Neural cell (in vitro differentiated cells): Measurements from ENCODE around the gene TBC1D16. TPM values are rescaled to one million over a fixed set of nuclear protein-coding genes. Genes with fewer than 3 reads are reported as not detected.

Experiments used
- H2AFZ ChIP-seq: fragments of 200-600, 300-800 bp; sonication (generic), shearing (Covaris generic); 2 replicates; pipeline ENCODE4 v1.6.0; 2014; ENCODE audit warnings: low read depth, mild to moderate bottlenecking, antibody characterized with exemption, low read length, moderate library complexity
- H3F3A ChIP-seq: fragments of 200-600 bp; shearing (Covaris generic); 2 replicates; pipeline ENCODE4 v1.6.1; 2016; ENCODE audit warnings: mild to moderate bottlenecking, moderate library complexity, mixed read lengths, antibody characterized with exemption, low read length; ENCODE audit not compliant: insufficient read depth, poor library complexity, severe bottlenecking
- H3K27ac ChIP-seq: fragments of 200-600, 300-800 bp; sonication (generic), shearing (Covaris generic); 2 replicates; pipeline ENCODE4 v1.5.1; 2014; ENCODE audit warnings: mild to moderate bottlenecking, low read length, moderate library complexity
- H3K27me3 ChIP-seq: fragments of 300-800, 200-600 bp; sonication (generic), shearing (Covaris generic); 2 replicates; pipeline ENCODE4 v1.6.0; 2014; ENCODE audit warnings: mild to moderate bottlenecking, low read depth, low read length, moderate library complexity; ENCODE audit not compliant: insufficient read depth
- H3K36me3 ChIP-seq: fragments of 300-800, 200-600 bp; sonication (generic), shearing (Covaris generic); 2 replicates; pipeline ENCODE4 v1.5.1; 2014; ENCODE audit warnings: mild to moderate bottlenecking, antibody characterized with exemption, low read length, moderate library complexity; ENCODE audit not compliant: insufficient read depth
- H3K4me2 ChIP-seq: fragments of 300-800, 200-600 bp; sonication (generic), shearing (Covaris generic); 2 replicates; pipeline ENCODE4 v1.6.0; 2014; ENCODE audit warnings: mild to moderate bottlenecking, low read length
- H3K4me3 ChIP-seq: fragments of 300-800, 200-600 bp; sonication (generic), shearing (Covaris generic); 2 replicates; pipeline ENCODE4 v1.5.1; 2014; ENCODE audit warnings: mild to moderate bottlenecking, low read length, moderate library complexity
- H3K79me2 ChIP-seq: fragments of 200-600 bp; shearing (Covaris generic); replicated peaks from 2 replicates; pipeline ENCODE4 v1.6.0; 2014; ENCODE audit warnings: mild to moderate bottlenecking, low read length, moderate library complexity; ENCODE audit not compliant: insufficient read depth
- H3K9ac ChIP-seq: fragments of 300-800, 200-600 bp; sonication (generic), shearing (Covaris generic); 2 replicates; pipeline ENCODE4 v1.6.1; 2016; ENCODE audit warnings: mild to moderate bottlenecking, low read length, mixed read lengths
- H3K9me2 ChIP-seq: fragments of 200-600 bp; shearing (Covaris generic); 2 replicates; pipeline ENCODE4 v1.6.1; 2016; ENCODE audit warnings: mild to moderate bottlenecking, low read length, mixed read lengths; ENCODE audit not compliant: insufficient read depth
- H3K9me3 ChIP-seq: fragments of 200-600, 300-800 bp; sonication (generic), shearing (Covaris generic); 2 replicates; pipeline ENCODE4 v1.6.1; 2016; ENCODE audit warnings: mild to moderate bottlenecking, mixed run types, low read length, moderate library complexity, mixed read lengths
- H4K20me1 ChIP-seq: fragments of 200-600 bp; shearing (Covaris generic); 2 replicates; pipeline ENCODE4 v1.6.1; 2016; ENCODE audit warnings: mild to moderate bottlenecking, mixed run types; ENCODE audit not compliant: insufficient read depth
- EZH2 ChIP-seq: fragments of 200-600, 300-800 bp; shearing (Covaris generic), sonication (generic); IDR thresholded peaks from 2 replicates; pipeline ENCODE4 v1.6.1; 2014; ENCODE audit warnings: antibody characterized with exemption, low read length, borderline replicate concordance, mild to moderate bottlenecking; ENCODE audit not compliant: insufficient read depth, poor library complexity, severe bottlenecking
- MXI1 ChIP-seq: fragments of 450-650 bp; conservative IDR thresholded peaks from 2 replicates; pipeline ENCODE4 v1.6.1; 2014; ENCODE audit warnings: antibody characterized with exemption, mild to moderate bottlenecking; ENCODE audit not compliant: poor library complexity, severe bottlenecking
- POLR2AphosphoS5 ChIP-seq: IDR thresholded peaks from 2 replicates; pipeline ENCODE4 v1.6.1; 2012
- RAD21 ChIP-seq: fragments of 450-650 bp; conservative IDR thresholded peaks from 2 replicates; pipeline ENCODE4 v1.6.1; 2014; ENCODE audit warnings: antibody characterized with exemption, mild to moderate bottlenecking, moderate library complexity
- REST ChIP-seq: IDR thresholded peaks from 2 replicates; pipeline ENCODE4 v1.6.1; 2012; ENCODE audit warnings: borderline replicate concordance
- SMC3 ChIP-seq: fragments of 450-650 bp; conservative IDR thresholded peaks from 2 replicates; pipeline ENCODE4 v1.6.1; 2014; ENCODE audit warnings: antibody characterized with exemption, mild to moderate bottlenecking, moderate library complexity; ENCODE audit not compliant: poor library complexity
- polyA plus RNA-seq: library from polyadenylated mRNA; depleted of rRNA; stranded (reverse); fragments of >200 nt; gene quantifications from 2 replicates; pipeline ENCODE4 v1.2.3, GENCODE V29; 2014
- TF ChIP-seq, protein P1 (sequence below): fragments of 450-650 bp; IDR thresholded peaks from 2 replicates; pipeline ENCODE4 v1.5.1; 2014; ENCODE audit warnings: antibody characterized with exemption, mild to moderate bottlenecking, moderate library complexity; ENCODE audit not compliant: poor library complexity, severe bottlenecking

The TBC1D16 gene
- polyA plus RNA-seq, 1 donor from 2014 or later, result 19.8 TPM

GRCh38 chr17:79975498-79976134 lies 60.1 kb downstream of the TBC1D16 start:
- Histone ChIP-seq H3K27ac (no peak overlapping the region), H3K36me3 (no peaks in the 10 kb centered on the region), H3F3A (no peaks in the 10 kb centered on the region), H2AFZ (no peak overlapping the region), H3K79me2 (no peaks in the 10 kb centered on the region), H3K4me2 (no peak overlapping the region), H3K4me3 (no peak overlapping the region), H4K20me1 (no peaks in the 10 kb centered on the region), H3K9ac (no peak overlapping the region), H3K9me3 (no peaks in the 10 kb centered on the region), H3K9me2 (no peaks in the 10 kb centered on the region), H3K27me3 (no peaks in the 10 kb centered on the region)
- TF ChIP-seq EZH2 (no peak), RAD21 (no peak), POLR2AphosphoS5 (no peak), MXI1 (no peak), REST (no peak)
- TF ChIP-seq, protein P1, sequence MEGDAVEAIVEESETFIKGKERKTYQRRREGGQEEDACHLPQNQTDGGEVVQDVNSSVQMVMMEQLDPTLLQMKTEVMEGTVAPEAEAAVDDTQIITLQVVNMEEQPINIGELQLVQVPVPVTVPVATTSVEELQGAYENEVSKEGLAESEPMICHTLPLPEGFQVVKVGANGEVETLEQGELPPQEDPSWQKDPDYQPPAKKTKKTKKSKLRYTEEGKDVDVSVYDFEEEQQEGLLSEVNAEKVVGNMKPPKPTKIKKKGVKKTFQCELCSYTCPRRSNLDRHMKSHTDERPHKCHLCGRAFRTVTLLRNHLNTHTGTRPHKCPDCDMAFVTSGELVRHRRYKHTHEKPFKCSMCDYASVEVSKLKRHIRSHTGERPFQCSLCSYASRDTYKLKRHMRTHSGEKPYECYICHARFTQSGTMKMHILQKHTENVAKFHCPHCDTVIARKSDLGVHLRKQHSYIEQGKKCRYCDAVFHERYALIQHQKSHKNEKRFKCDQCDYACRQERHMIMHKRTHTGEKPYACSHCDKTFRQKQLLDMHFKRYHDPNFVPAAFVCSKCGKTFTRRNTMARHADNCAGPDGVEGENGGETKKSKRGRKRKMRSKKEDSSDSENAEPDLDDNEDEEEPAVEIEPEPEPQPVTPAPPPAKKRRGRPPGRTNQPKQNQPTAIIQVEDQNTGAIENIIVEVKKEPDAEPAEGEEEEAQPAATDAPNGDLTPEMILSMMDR, result no peak

- H3K79me2 ChIP-seq, result no peaks in the 10 kb centered on the region
- no peak overlapping the region for H3K4me3 ChIP-seq
- H3K4me2 ChIP-seq, result no peak overlapping the region
- no peaks in the 10 kb centered on the region for H3K9me2 ChIP-seq
- no peaks in the 10 kb centered on the region for H3F3A ChIP-seq
- H3K9ac ChIP-seq, result no peak overlapping the region
- TF ChIP-seq, protein P1, result no peak
- TF ChIP-seq SMC3, result no peak
- H3K27ac ChIP-seq, result no peak overlapping the region
- no peak overlapping the region for H2AFZ ChIP-seq
- H3K36me3 ChIP-seq, result no peaks in the 10 kb centered on the region
- no peaks in the 10 kb centered on the region for H3K9me3 ChIP-seq
- no peaks in the 10 kb centered on the region for H3K27me3 ChIP-seq
- no peaks in the 10 kb centered on the region for H4K20me1 ChIP-seq
These were observed 60.8 kb downstream of the TBC1D16 start for GRCh38 chr17:79974566-79975497.
